ENCODE data around the gene KITLG. TPM values are rescaled to one million over a fixed set of nuclear protein-coding genes. Genes with fewer than 3 reads are reported as not detected.

Gene KITLG
- total RNA-seq, 1 donor from 2014 or later: not detected

DNA sequence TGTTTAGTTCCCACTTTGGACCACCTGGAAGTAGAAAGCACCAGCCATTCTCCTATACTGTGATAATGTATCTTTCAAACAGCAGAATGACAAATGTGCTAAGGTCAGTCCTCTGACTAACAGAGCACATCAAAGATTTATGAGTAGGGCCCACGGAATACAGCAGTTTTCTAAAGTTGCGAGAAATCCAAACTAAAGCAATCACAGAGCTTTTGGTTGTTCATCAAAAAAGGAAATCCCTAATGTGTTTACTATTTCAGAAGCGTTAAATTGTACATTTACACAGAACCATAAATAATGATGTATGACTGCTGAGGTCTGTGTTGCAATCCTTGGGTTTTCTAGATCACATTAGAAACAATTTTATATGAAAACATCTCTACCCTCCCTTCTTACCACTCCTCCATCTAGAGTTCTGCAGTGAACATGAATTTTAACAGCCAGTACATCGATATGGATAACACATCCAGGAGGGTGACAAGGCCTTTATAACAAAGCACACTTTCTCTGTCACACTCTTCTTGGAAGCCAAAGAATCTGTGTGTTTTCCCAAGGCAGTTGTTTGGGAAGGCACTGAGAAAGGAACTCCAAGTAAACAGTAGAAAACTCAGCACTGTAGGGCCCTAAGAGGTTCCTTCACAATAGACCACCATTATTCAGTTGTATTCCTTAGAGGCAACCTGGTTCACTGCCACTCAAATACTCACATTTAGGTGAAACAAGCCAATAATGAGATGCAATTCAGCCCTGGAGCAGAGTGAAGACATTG, 7.3 kb downstream of the KITLG start:
- Mint-ChIP-seq H3K27ac (no peak overlapping the region), H3K9me3 (no peaks in the 10 kb centered on the region), H3K27me3 (no peaks in the 10 kb centered on the region), H3K36me3 (ENCODE audit: low read depth) (no peaks in the 10 kb centered on the region), H3K4me3 (no peak overlapping the region), H3K4me1 (no peaks in the 10 kb centered on the region)
- intact Hi-C loops (cut with micrococcal nuclease): no loop called here
- ATAC-seq (ENCODE audit: low read depth) (no peak), DNase-seq (no peak)
- POLR2A ChIA-PET: no interaction called here
- TF ChIP-seq, protein P1, sequence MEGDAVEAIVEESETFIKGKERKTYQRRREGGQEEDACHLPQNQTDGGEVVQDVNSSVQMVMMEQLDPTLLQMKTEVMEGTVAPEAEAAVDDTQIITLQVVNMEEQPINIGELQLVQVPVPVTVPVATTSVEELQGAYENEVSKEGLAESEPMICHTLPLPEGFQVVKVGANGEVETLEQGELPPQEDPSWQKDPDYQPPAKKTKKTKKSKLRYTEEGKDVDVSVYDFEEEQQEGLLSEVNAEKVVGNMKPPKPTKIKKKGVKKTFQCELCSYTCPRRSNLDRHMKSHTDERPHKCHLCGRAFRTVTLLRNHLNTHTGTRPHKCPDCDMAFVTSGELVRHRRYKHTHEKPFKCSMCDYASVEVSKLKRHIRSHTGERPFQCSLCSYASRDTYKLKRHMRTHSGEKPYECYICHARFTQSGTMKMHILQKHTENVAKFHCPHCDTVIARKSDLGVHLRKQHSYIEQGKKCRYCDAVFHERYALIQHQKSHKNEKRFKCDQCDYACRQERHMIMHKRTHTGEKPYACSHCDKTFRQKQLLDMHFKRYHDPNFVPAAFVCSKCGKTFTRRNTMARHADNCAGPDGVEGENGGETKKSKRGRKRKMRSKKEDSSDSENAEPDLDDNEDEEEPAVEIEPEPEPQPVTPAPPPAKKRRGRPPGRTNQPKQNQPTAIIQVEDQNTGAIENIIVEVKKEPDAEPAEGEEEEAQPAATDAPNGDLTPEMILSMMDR (IDR thresholded peaks at IDR 0.05): no peak
- CTCF ChIA-PET: no interaction called here

DNA sequence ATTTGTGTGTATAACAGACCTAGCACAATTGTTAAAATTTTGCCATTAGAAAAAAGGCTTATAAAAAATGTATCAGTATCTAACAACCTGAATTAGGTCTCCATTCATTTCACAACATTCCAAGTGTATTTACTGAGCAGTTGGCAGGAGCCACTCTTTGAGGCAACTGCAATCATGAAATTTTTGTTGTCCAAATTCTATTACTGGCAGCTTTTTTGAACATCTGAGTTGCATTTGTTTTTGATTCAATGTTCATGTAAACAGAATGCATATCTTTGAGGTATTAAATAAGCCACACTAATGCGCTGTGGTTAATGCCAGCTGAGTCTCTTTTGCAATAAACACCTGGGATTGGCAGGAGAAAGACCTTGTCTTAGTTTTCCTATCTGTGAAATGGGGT, 8.7 kb downstream of the KITLG start:
- intact Hi-C loops (cut with micrococcal nuclease): no loop called here
- TF ChIP-seq, protein P1 (IDR thresholded peaks at IDR 0.05): no peak
- no peaks in the 10 kb centered on the region for H3K9me3 Mint-ChIP-seq
- H3K27me3 Mint-ChIP-seq: no peaks in the 10 kb centered on the region
- H3K36me3 Mint-ChIP-seq (ENCODE audit: low read depth): no peaks in the 10 kb centered on the region
- CTCF ChIA-PET: no interaction called here
- POLR2A ChIA-PET: no interaction called here
- ATAC-seq (ENCODE audit: low read depth): no peak
- H3K4me1 Mint-ChIP-seq: no peaks in the 10 kb centered on the region
- no peak overlapping the region for H3K4me3 Mint-ChIP-seq
- no peak for DNase-seq
- no peak overlapping the region for H3K27ac Mint-ChIP-seq

DNA sequence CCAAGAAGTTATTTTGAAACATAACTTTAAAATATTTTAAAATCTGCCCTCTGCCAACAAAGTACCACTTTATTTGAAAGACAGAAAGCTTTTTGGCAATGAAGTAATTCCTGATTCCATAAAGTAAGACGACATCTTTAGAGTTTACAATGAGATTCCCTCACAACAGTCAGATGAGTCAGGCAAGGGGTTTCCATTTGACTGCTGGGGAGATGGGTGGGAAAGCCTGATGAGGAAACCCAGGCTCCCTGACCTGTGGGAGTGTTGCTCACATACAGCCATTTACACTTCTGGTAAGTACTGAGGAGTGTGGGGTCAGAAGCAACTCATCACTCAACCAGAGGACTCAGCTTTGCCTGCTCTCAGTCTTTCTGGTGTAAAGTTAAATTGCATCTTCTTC, 10.2 kb downstream of the KITLG start:
- intact Hi-C loops (cut with micrococcal nuclease): no loop called here
- no peaks in the 10 kb centered on the region for H3K9me3 Mint-ChIP-seq
- TF ChIP-seq, protein P1 (IDR thresholded peaks at IDR 0.05): no peak
- ChIA-PET CTCF (no interaction called here), POLR2A (no interaction called here)
- H3K27me3 Mint-ChIP-seq: no peaks in the 10 kb centered on the region
- no peak overlapping the region for H3K27ac Mint-ChIP-seq
- no peaks in the 10 kb centered on the region for H3K4me1 Mint-ChIP-seq
- no peaks in the 10 kb centered on the region for H3K36me3 Mint-ChIP-seq (ENCODE audit: low read depth)
- DNase-seq (no peak), ATAC-seq (ENCODE audit: low read depth) (no peak)
- H3K4me3 Mint-ChIP-seq: no peak overlapping the region

DNA sequence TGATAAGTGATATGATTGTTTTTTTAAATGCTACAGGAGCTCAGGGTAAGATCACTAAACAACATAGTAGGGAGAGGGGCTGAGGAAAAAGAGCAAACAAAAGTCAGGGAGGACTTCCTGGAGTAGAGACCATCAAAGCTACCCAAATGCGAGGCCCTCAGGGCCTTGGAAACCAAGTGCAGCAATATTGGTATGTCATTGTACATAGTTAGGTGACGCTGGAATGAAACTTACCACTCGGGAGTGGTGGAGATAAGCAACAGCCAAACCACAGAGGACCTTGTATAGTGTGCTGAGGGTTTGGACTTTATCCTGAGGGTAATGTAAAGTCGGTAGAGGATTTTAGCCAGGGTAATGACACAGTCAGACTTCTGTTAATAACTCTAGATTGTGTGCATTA, 13.8 kb downstream of the KITLG start:
- CTCF ChIA-PET: no interaction called here
- intact Hi-C loops (cut with micrococcal nuclease): no loop called here
- Mint-ChIP-seq H3K27ac (no peak overlapping the region), H3K36me3 (ENCODE audit: low read depth) (no peaks in the 10 kb centered on the region), H3K4me1 (no peaks in the 10 kb centered on the region), H3K27me3 (no peaks in the 10 kb centered on the region), H3K4me3 (no peak overlapping the region), H3K9me3 (no peaks in the 10 kb centered on the region)
- TF ChIP-seq, protein P1 (IDR thresholded peaks at IDR 0.05): no peak
- DNase-seq (no peak), ATAC-seq (ENCODE audit: low read depth) (no peak)
- POLR2A ChIA-PET: no interaction called here

DNA sequence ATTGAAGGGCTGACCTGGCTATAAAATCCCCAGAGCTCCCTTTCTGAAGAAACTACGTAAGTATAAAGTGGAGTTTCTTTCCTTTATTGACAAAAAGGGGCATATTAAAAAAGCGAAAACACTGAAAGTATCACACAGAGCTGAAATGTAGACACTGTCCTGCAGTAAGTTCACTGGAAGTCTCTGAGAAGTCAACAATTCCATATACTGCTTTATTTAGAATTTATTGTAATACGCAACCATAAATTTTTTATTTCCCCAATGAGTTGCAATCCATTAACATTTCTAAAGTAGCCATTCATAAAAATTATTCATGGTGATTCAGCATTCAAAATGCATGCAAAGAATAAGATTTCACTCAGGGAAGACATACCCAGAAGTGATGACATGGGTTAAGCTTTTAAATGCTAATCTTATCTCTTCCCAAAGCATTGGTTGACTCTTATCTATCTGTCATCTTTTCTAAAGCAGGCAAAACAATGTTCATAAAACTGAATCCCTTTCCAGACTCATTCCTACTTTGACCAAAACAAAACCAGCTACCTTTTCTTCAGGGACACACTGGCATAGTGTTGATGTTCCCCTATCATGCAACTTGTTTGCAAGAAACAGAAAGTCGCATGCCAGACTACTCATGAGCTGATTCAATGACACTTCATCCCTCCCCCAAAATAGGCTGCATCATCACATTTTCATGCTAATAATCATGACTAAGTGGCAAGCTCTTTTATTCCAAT, 17.3 kb downstream of the KITLG start:
- POLR2A ChIA-PET: no interaction called here
- no peak overlapping the region for H3K27ac Mint-ChIP-seq
- H3K4me1 Mint-ChIP-seq: no peaks in the 10 kb centered on the region
- no peaks in the 10 kb centered on the region for H3K36me3 Mint-ChIP-seq (ENCODE audit: low read depth)
- DNase-seq (no peak), ATAC-seq (ENCODE audit: low read depth) (no peak)
- H3K9me3 Mint-ChIP-seq: no peaks in the 10 kb centered on the region
- intact Hi-C loops (cut with micrococcal nuclease): no loop called here
- CTCF ChIA-PET: no interaction called here
- TF ChIP-seq, protein P1 (IDR thresholded peaks at IDR 0.05): no peak
- H3K27me3 Mint-ChIP-seq: no peaks in the 10 kb centered on the region
- no peak overlapping the region for H3K4me3 Mint-ChIP-seq
